NCI-H446 (cell line): Measurements from ENCODE around the gene AREG.

Source experiments
- DNase-seq, 2 experiments: peaks; one replicate each; lab custom pipeline; 2025; lab: John Stamatoyannopoulos, UW

The AREG gene

GRCh38 chr4:74433043-74433442 lies 11.9 kb upstream of the AREG start:
- no peak for DNase-seq

- DNase-seq = no peak
Measured at GRCh38 chr4:74433541-74434172, 11.3 kb upstream of the AREG start.

- no peak for DNase-seq
Measured at GRCh38 chr4:74435296-74435695, 9.6 kb upstream of the AREG start.

- DNase-seq = no peak
Measured at GRCh38 chr4:74437866-74438265, 7.1 kb upstream of the AREG start.

- DNase-seq = no peak
Measured at GRCh38 chr4:74438661-74439060, 6.3 kb upstream of the AREG start.

- no peak for DNase-seq
Measured at GRCh38 chr4:74439952-74440351, 5.0 kb upstream of the AREG start.

- no peak for DNase-seq
Measured at GRCh38 chr4:74440356-74440755, 4.6 kb upstream of the AREG start.

GRCh38 chr4:74441744-74442143 lies 3.2 kb upstream of the AREG start:
- no peak for DNase-seq

- DNase-seq = no peak
Measured at GRCh38 chr4:74446193-74446868, 1.4 kb downstream of the AREG start.

GRCh38 chr4:74446896-74447295 lies 2.0 kb downstream of the AREG start:
- DNase-seq = no peak

- DNase-seq = no peak
Measured at GRCh38 chr4:74447636-74448233, 2.8 kb downstream of the AREG start.

GRCh38 chr4:74449571-74450297 lies 4.8 kb downstream of the AREG start:
- DNase-seq = no peak

- DNase-seq = no peak
Measured at GRCh38 chr4:74450298-74450683, 5.4 kb downstream of the AREG start.

GRCh38 chr4:74451214-74451661 lies 6.3 kb downstream of the AREG start:
- DNase-seq = no peak

GRCh38 chr4:74453037-74453635 lies 8.2 kb downstream of the AREG start:
- no peak for DNase-seq

GRCh38 chr4:74453829-74454742 lies 9.2 kb downstream of the AREG start:
- DNase-seq = no peak

- DNase-seq = no peak
Measured at GRCh38 chr4:74455361-74456055, 10.6 kb downstream of the AREG start.

GRCh38 chr4:74456056-74456744 lies 11.3 kb downstream of the AREG start:
- no peak for DNase-seq

- DNase-seq = no peak
Measured at GRCh38 chr4:74456849-74457395, 12.0 kb downstream of the AREG start.

GRCh38 chr4:74460833-74461232 lies 15.9 kb downstream of the AREG start:
- DNase-seq = no peak
